HepG2 (cell line): ENCODE results near the gene SPATA31A6.
"Not testable (repeated sequence)": the region's sequence is repeated elsewhere in the genome, so short reads cannot be mapped to it uniquely, and the experiment has no call there.

Source experiments
- IRF2 ChIP-seq: IDR thresholded peaks from 2 replicates; pipeline ENCODE4 v1.6.1; 2018; ENCODE audit warnings: missing genetic modification reagents, missing compliant biosample characterization
- KLF16 ChIP-seq, 2 experiments: sonication (generic) in 1 of 2; formaldehyde crosslinking in 1 of 2; IDR thresholded peaks; 2 replicates each; pipeline versions ENCODE4 v1.6.1 to v1.8.0; 2016 to 2023; ENCODE audit warnings: missing genetic modification reagents in 2 of 2, missing compliant biosample characterization in 1 of 2
- SRF ChIP-seq: IDR thresholded peaks from 2 replicates; pipeline ENCODE4 v1.6.1; 2011; ENCODE audit warnings: mild to moderate bottlenecking, low read depth, low read length, moderate library complexity
- U2AF2 ChIP-seq: fragments of 200-400 bp; formaldehyde crosslinking; IDR thresholded peaks from 2 replicates; pipeline ENCODE4 v1.6.1; 2017; ENCODE audit warnings: low read depth, mild to moderate bottlenecking, low read length
- ZBTB2 ChIP-seq: sonication (generic); formaldehyde crosslinking; IDR thresholded peaks from 2 replicates; pipeline ENCODE4 v1.8.0; 2022; ENCODE audit warnings: low read depth, missing genetic modification reagents
- ZNF3 ChIP-seq: IDR thresholded peaks from 2 replicates; pipeline ENCODE4 v1.7.0; 2017; ENCODE audit warnings: inconsistent platforms
- ZNF792 ChIP-seq: IDR thresholded peaks from 2 replicates; pipeline ENCODE4 v1.6.1; 2016
- ZSCAN21 ChIP-seq: sonication (generic); formaldehyde crosslinking; IDR thresholded peaks from 2 replicates; pipeline ENCODE4 v1.8.0; 2022; ENCODE audit warnings: mild to moderate bottlenecking, missing genetic modification reagents, moderate library complexity, borderline replicate concordance
- TF ChIP-seq, protein P1 (sequence below): IDR thresholded peaks from 2 replicates; pipeline ENCODE4 v1.6.1; 2012; ENCODE audit warnings: low read length, improper control_type of control experiment
- TF ChIP-seq, protein P2 (sequence below): sonication (generic); formaldehyde crosslinking; IDR thresholded peaks from 2 replicates; pipeline ENCODE4 v1.5.0; 2020; ENCODE audit warnings: missing genetic modification reagents, mild to moderate bottlenecking, borderline replicate concordance
- TF ChIP-seq, protein P3 (sequence below): sonication (generic); formaldehyde crosslinking; IDR thresholded peaks from 2 replicates; pipeline ENCODE4 v1.5.0; 2020; ENCODE audit warnings: mild to moderate bottlenecking, missing genetic modification reagents, moderate library complexity

- TF ChIP-seq IRF2 (CRISPR knock-in tag); ZBTB2; ZNF3 (CRISPR knock-in tag); ZSCAN21 (CRISPR knock-in tag); ZNF792; SRF; U2AF2; KLF16 (CRISPR knock-in tag; IDR thresholded peaks at IDR 0.05): not testable (repeated sequence)
- TF ChIP-seq, protein P1, sequence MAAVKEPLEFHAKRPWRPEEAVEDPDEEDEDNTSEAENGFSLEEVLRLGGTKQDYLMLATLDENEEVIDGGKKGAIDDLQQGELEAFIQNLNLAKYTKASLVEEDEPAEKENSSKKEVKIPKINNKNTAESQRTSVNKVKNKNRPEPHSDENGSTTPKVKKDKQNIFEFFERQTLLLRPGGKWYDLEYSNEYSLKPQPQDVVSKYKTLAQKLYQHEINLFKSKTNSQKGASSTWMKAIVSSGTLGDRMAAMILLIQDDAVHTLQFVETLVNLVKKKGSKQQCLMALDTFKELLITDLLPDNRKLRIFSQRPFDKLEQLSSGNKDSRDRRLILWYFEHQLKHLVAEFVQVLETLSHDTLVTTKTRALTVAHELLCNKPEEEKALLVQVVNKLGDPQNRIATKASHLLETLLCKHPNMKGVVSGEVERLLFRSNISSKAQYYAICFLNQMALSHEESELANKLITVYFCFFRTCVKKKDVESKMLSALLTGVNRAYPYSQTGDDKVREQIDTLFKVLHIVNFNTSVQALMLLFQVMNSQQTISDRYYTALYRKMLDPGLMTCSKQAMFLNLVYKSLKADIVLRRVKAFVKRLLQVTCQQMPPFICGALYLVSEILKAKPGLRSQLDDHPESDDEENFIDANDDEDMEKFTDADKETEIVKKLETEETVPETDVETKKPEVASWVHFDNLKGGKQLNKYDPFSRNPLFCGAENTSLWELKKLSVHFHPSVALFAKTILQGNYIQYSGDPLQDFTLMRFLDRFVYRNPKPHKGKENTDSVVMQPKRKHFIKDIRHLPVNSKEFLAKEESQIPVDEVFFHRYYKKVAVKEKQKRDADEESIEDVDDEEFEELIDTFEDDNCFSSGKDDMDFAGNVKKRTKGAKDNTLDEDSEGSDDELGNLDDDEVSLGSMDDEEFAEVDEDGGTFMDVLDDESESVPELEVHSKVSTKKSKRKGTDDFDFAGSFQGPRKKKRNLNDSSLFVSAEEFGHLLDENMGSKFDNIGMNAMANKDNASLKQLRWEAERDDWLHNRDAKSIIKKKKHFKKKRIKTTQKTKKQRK, result not testable (repeated sequence)
- TF ChIP-seq, protein P2, sequence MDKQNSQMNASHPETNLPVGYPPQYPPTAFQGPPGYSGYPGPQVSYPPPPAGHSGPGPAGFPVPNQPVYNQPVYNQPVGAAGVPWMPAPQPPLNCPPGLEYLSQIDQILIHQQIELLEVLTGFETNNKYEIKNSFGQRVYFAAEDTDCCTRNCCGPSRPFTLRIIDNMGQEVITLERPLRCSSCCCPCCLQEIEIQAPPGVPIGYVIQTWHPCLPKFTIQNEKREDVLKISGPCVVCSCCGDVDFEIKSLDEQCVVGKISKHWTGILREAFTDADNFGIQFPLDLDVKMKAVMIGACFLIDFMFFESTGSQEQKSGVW (CRISPR knock-in tag), result not testable (repeated sequence)
- TF ChIP-seq, protein P3, sequence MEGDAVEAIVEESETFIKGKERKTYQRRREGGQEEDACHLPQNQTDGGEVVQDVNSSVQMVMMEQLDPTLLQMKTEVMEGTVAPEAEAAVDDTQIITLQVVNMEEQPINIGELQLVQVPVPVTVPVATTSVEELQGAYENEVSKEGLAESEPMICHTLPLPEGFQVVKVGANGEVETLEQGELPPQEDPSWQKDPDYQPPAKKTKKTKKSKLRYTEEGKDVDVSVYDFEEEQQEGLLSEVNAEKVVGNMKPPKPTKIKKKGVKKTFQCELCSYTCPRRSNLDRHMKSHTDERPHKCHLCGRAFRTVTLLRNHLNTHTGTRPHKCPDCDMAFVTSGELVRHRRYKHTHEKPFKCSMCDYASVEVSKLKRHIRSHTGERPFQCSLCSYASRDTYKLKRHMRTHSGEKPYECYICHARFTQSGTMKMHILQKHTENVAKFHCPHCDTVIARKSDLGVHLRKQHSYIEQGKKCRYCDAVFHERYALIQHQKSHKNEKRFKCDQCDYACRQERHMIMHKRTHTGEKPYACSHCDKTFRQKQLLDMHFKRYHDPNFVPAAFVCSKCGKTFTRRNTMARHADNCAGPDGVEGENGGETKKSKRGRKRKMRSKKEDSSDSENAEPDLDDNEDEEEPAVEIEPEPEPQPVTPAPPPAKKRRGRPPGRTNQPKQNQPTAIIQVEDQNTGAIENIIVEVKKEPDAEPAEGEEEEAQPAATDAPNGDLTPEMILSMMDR, result not testable (repeated sequence)
Observed at GRCh38 chr9:42223230-42223629, 39.8 kb downstream of the SPATA31A6 start.
